Heart left ventricle (tissue), 16 donors: ENCODE results near the gene TACC2. TPM values are rescaled to one million over a fixed set of nuclear protein-coding genes. Genes with fewer than 3 reads are reported as not detected.
"Not testable (repeated sequence)": the region's sequence is repeated elsewhere in the genome, so short reads cannot be mapped to it uniquely, and the experiment has no call there.

Experiments
- ATAC-seq, 4 donors: fragments of 200-7000 bp; cut with Tn5 transposase; one replicate each; pipeline ENCODE4 v1.9.1; 2020 to 2022; ENCODE audit warnings: moderate library complexity in 4 of 4, mild to moderate bottlenecking in 3 of 4, moderate number of reproducible peaks in 1 of 4
- DNase-seq, 5 donors: peaks; one replicate each; pipeline ENCODE4 v3.0.0-alpha.2; 2020
- H3K27ac ChIP-seq, 12 donors: fragments of 200-600 bp; sonication (generic) in 4 of 12; one replicate each; pipeline versions ENCODE4 v1.5.0 to v1.8.0; 2016 to 2022; ENCODE audit warnings: mild to moderate bottlenecking in 2 of 12
- H3K27me3 ChIP-seq, 9 donors: fragments of 200-600 bp; sonication (generic) in 2 of 9; one replicate each; pipeline versions ENCODE4 v1.5.1 to v1.8.0; 2016 to 2022; ENCODE audit warnings: mild to moderate bottlenecking in 3 of 9
- H3K36me3 ChIP-seq, 9 donors: fragments of 200-600 bp; sonication (generic) in 2 of 9; one replicate each; pipeline versions ENCODE4 v1.5.0 to v1.8.0; 2018 to 2022; ENCODE audit warnings: mild to moderate bottlenecking in 2 of 9
- H3K4me1 ChIP-seq, 12 donors: fragments of 200-600 bp; sonication (generic) in 4 of 12; one replicate each; pipeline versions ENCODE4 v1.5.0 to v1.8.0; 2016 to 2022; ENCODE audit warnings: mild to moderate bottlenecking in 3 of 12
- H3K4me3 ChIP-seq, 12 donors: fragments of 200-600 bp; sonication (generic) in 4 of 12; one replicate each; pipeline versions ENCODE4 v1.5.0 to v1.8.0; 2017 to 2022; ENCODE audit warnings: mild to moderate bottlenecking in 9 of 12, moderate library complexity in 4 of 12
- H3K9me3 ChIP-seq, 12 donors: fragments of 200-600 bp; sonication (generic) in 4 of 12; one replicate each; pipeline versions ENCODE4 v1.5.0 to v1.8.0; 2016 to 2022; ENCODE audit warnings: mild to moderate bottlenecking in 1 of 12
- CTCF ChIP-seq, 12 donors: fragments of 200-600 bp; sonication (generic) in 4 of 12; IDR thresholded peaks; one replicate each; pipeline versions ENCODE4 v1.5.0 to v1.8.0; 2018 to 2022; ENCODE audit warnings: antibody characterized with exemption in 12 of 12, mild to moderate bottlenecking in 5 of 12
- POLR2A ChIP-seq, 2 donors: fragments of 450-650 bp; IDR thresholded peaks; one replicate each; pipeline ENCODE4 v1.6.1; 2017; ENCODE audit warnings: antibody characterized with exemption in 2 of 2, mild to moderate bottlenecking in 2 of 2, moderate library complexity in 2 of 2
- WGBS, 4 donors: extraction: QIAGEN DNeasy Blood & Tissue Kit in 2 of 4; methylation state at CpG; one replicate each; pipeline versions ENCODE4 v1.1.5 to v1.1.7; 2013 to 2018; 5-methylcytosine and 5-hydroxymethylcytosine counted together
- intact Hi-C, 10 donors: fragments of 100-400 bp; cut with DNase I; formaldehyde crosslinking; loops; one replicate each; pipeline versions ENCODE4 v1.11.1 to v1.14.2; 2022
- polyA plus RNA-seq, 2 donors: library from polyadenylated mRNA; stranded (reverse); fragments of 200-250 nt; gene quantifications; one replicate each; pipeline ENCODE4 v1.2.3, GENCODE V29; 2013
- total RNA-seq, 9 donors: library from RNA; depleted of rRNA in 2 of 9; stranded (reverse); fragments of >200 nt in 2 of 9; fragmentation: NEBNext Ultra II Directional in 3 of 9; extraction: Animal tissue kit (Norgen Biotek cat#: 25700) in 3 of 9; gene quantifications; one replicate each; pipeline versions ENCODE4 v1.1.0 to v1.2.4, GENCODE V29; 2016 to 2023
- donor health status: ischemic (EF 13 %, LVEDD 7.1; RV severe dilation, severe dysfunction).
- donor health status: healthy with polysubstance abuse.
- donor health status: DM: no; HTN: yes; CAD: no.
- donor health status: DM: no; HTN: no; CAD: no.
- donor health status: ischemic (EF 25% LVEDD 6.9; RV normal size, moderate dysfunction).
- donor health status: ischemic (EF 25% LVEDD 5.7; RV mildly dilated, moderate dysfunction).
- donor health status: healthy.
- donor health status: DM: yes; HTN: yes; CAD: no.
- donor health status: ischemic (EF 35%, LVEDD 5.7; RV mildly dilated, moderate dysfunction).
- donor health status: nonischemic (EF 11% LVEDD 7.7; RV severe dilation, severe dysfunction).
- donor health status: DM: yes; HTN: yes; CAD: no.
- donor health status: PGD.
- donor health status: ischemic (EF 29% LVEDD 5.4; RV normal size, mild dysfunction).
- donor health status: nonischemic (EF 23%, LVEDD 6.1; RV moderate dilation, normal function).

TACC2 gene
- total and polyA plus RNA-seq, 11 donors, result 96.7 to 456 (median 294) TPM

- ATAC-seq, result no peak
- Histone ChIP-seq H3K27me3 (no peaks in the 10 kb centered on the region), H3K9me3 (peaks cover 0 to 8% (median 0%) of the 10 kb centered on the region in 12 donors), H3K27ac (no peak overlapping the region), H3K36me3 (no peaks in the 10 kb centered on the region), H3K4me1 (peaks cover 0 to 35% (median 7%) of the 10 kb centered on the region in 12 donors), H3K4me3 (no peak overlapping the region)
- intact Hi-C loops, result loop anchor here in 1 of 10 donors (5.0 kb wide), 1 partner anchor 43 kb away; no protein-coding TSS in a partner anchor
- no peak for DNase-seq
- 90 to 96% (median 94%) methylated on average over 12 of the region's 12 CpGs for WGBS, 4 donors
- TF ChIP-seq POLR2A (IDR thresholded peaks at IDR 0.05), result no peak
- TF ChIP-seq CTCF (IDR thresholded peaks at IDR 0.05), result no peak
Measured at GRCh38 chr10:122068844-122069243, 79.9 kb downstream of the TACC2 start.

GRCh38 chr10:122072491-122072890 lies 83.5 kb downstream of the TACC2 start:
- TF ChIP-seq CTCF (IDR thresholded peaks at IDR 0.05) (no peak), POLR2A (IDR thresholded peaks at IDR 0.05) (no peak)
- intact Hi-C loops, result no loop called here
- WGBS, 4 donors, result 96 to 97% (median 96%) methylated on average over 9 of the region's 9 CpGs
- ATAC-seq, result no peak
- DNase-seq, result no peak
- Histone ChIP-seq H3K9me3 (no peaks in the 10 kb centered on the region), H3K27ac (no peak overlapping the region), H3K4me3 (no peak overlapping the region), H3K36me3 (peaks cover 0 to 3% (median 0%) of the 10 kb centered on the region in 9 donors), H3K27me3 (no peaks in the 10 kb centered on the region), H3K4me1 (peaks cover 0 to 37% (median 5%) of the 10 kb centered on the region in 12 donors)

- no peak overlapping the region for H3K4me3 ChIP-seq
- H3K9me3 ChIP-seq, result no peaks in the 10 kb centered on the region
- peaks cover 0 to 3% (median 0%) of the 10 kb centered on the region in 9 donors for H3K36me3 ChIP-seq
- TF ChIP-seq POLR2A (IDR thresholded peaks at IDR 0.05), result no peak
- no peak for TF ChIP-seq CTCF (IDR thresholded peaks at IDR 0.05)
- DNase-seq (no peak), ATAC-seq (no peak)
- peak overlapping the region in 1 of 12 donors; percentile 5 for H3K27ac ChIP-seq
- no peaks in the 10 kb centered on the region for H3K27me3 ChIP-seq
- 81 to 93% (median 92%) methylated on average over 7 of the region's 7 CpGs for WGBS, 4 donors
- intact Hi-C loops, result no loop called here
- H3K4me1 ChIP-seq, result peaks cover 0 to 46% (median 10%) of the 10 kb centered on the region in 12 donors
Measured at GRCh38 chr10:122073508-122073907, 84.5 kb downstream of the TACC2 start.

- DNase-seq (no peak), ATAC-seq (no peak)
- Histone ChIP-seq H3K9me3 (no peaks in the 10 kb centered on the region), H3K4me1 (peaks cover 3 to 51% (median 19%) of the 10 kb centered on the region in 12 donors), H3K4me3 (no peak overlapping the region), H3K27ac (no peak overlapping the region), H3K36me3 (peaks cover 0 to 3% (median 0%) of the 10 kb centered on the region in 9 donors), H3K27me3 (no peaks in the 10 kb centered on the region)
- TF ChIP-seq CTCF (IDR thresholded peaks at IDR 0.05), result no peak
- TF ChIP-seq POLR2A (IDR thresholded peaks at IDR 0.05), result no peak
- intact Hi-C loops, result no loop called here
- 81 to 94% (median 92%) methylated on average over 9 of the region's 9 CpGs for WGBS, 4 donors
Measured at GRCh38 chr10:122075171-122075570, 86.2 kb downstream of the TACC2 start.

GRCh38 chr10:122075876-122076275 lies 86.9 kb downstream of the TACC2 start:
- not testable (repeated sequence) for ATAC-seq
- WGBS, 4 donors, result 92 to 98% (median 97%) methylated on average over 6 of the region's 6 CpGs

More at GRCh38 chr10:122075876-122076275, 86.9 kb downstream of the TACC2 start:
- DNase-seq, H3K36me3 ChIP-seq, H3K9me3 ChIP-seq, H3K4me3 ChIP-seq, H3K27me3 ChIP-seq, intact Hi-C loops, H3K27ac ChIP-seq: not testable (repeated sequence)
- H3K4me1 ChIP-seq, result peaks cover 3 to 47% (median 20%) of the 10 kb centered on the region in 12 donors
